Thyroid gland (tissue), 4 donors: ENCODE results near the gene SCLY. TPM values are rescaled to one million over a fixed set of nuclear protein-coding genes. Genes with fewer than 3 reads are reported as not detected.

Source experiments
- DNase-seq, 2 donors: peaks; one replicate each; pipeline ENCODE4 v3.0.0-alpha.2; 2019
- H3K27ac ChIP-seq, 3 donors: fragments of 200-600 bp; sonication (generic); 1 replicate in 2 of 3; 2 replicates in 1 of 3; pipeline ENCODE4 v1.5.1; 2016 to 2019; ENCODE audit warnings: mild to moderate bottlenecking in 1 of 3, moderate library complexity in 1 of 3
- H3K27me3 ChIP-seq: fragments of 200-600 bp; sonication (generic); one replicate; pipeline ENCODE4 v1.5.1; 2019
- H3K36me3 ChIP-seq, 2 donors: fragments of 200-600 bp; sonication (generic); one replicate each; pipeline ENCODE4 v1.5.1; 2016 to 2019
- H3K4me1 ChIP-seq, 2 donors: fragments of 200-600 bp; sonication (generic); one replicate each; pipeline ENCODE4 v1.5.1; 2017 to 2019
- H3K4me3 ChIP-seq, 3 donors: fragments of 200-600 bp; sonication (generic); replicated peaks in 1 of 3; 1 replicate in 2 of 3; 2 replicates in 1 of 3; pipeline ENCODE4 v1.5.1; 2016; ENCODE audit warnings: mild to moderate bottlenecking in 1 of 3
- H3K9me3 ChIP-seq: fragments of 200-600 bp; sonication (generic); one replicate; pipeline ENCODE4 v1.5.1; 2017
- CTCF ChIP-seq, 6 experiments: fragments of 200-600 bp in 3 of 6; fragments of 450-650 bp in 3 of 6; sonication (generic) in 3 of 6; IDR thresholded peaks; one replicate each; pipeline ENCODE4 v1.5.1; 2016 to 2019; ENCODE audit warnings: antibody characterized with exemption in 6 of 6, mild to moderate bottlenecking in 2 of 6, inconsistent platforms in 1 of 6, moderate library complexity in 1 of 6
- POLR2A ChIP-seq, 2 donors: fragments of 450-650 bp; IDR thresholded peaks; one replicate each; pipeline ENCODE4 v1.6.1; 2017; ENCODE audit warnings: antibody characterized with exemption in 2 of 2, mild to moderate bottlenecking in 2 of 2, moderate library complexity in 1 of 2
- WGBS, 2 donors: methylation state at CpG; one replicate each; pipeline ENCODE4 v1.1.5; 2017; 5-methylcytosine and 5-hydroxymethylcytosine counted together
- intact Hi-C: fragments of 100-400 bp; cut with DNase I; formaldehyde crosslinking; loops from one replicate; pipeline ENCODE4 v1.15.1; 2023
- total RNA-seq, 4 donors: library from RNA; depleted of rRNA; stranded (reverse); fragments of >200 nt; gene quantifications; one replicate each; pipeline ENCODE4 v1.2.3, GENCODE V29; 2016

The SCLY gene
- total RNA-seq, 4 donors from 2014 or later = 21.8 to 48.2 (median 31.0) TPM

- H3K4me1 ChIP-seq = no peaks in the 10 kb centered on the region
- 96 to 97% methylated on average over 9 of the region's 9 CpGs for WGBS, 2 donors
- no peak overlapping the region for H3K27ac ChIP-seq
- no peak overlapping the region for H3K4me3 ChIP-seq
- peaks cover 16 to 21% of the 10 kb centered on the region in 2 donors for H3K36me3 ChIP-seq
- H3K27me3 ChIP-seq = no peaks in the 10 kb centered on the region
- no peak for TF ChIP-seq CTCF (IDR thresholded peaks at IDR 0.05)
- no peak for TF ChIP-seq POLR2A (IDR thresholded peaks at IDR 0.05)
- DNase-seq = no peak
- intact Hi-C loops = loop anchor here (10.0 kb wide), 1 partner anchor 165 kb away; no protein-coding TSS in a partner anchor
- no peaks in the 10 kb centered on the region for H3K9me3 ChIP-seq
Observed at GRCh38 chr2:238069877-238070276, 9.1 kb downstream of the SCLY start.

- no peak for DNase-seq
- Histone ChIP-seq H3K9me3 (no peaks in the 10 kb centered on the region), H3K4me1 (no peaks in the 10 kb centered on the region), H3K36me3 (peaks cover 2 to 5% of the 10 kb centered on the region in 2 donors), H3K27me3 (no peaks in the 10 kb centered on the region), H3K27ac (no peak overlapping the region), H3K4me3 (no peak overlapping the region)
- intact Hi-C loops = no loop called here
- TF ChIP-seq CTCF (IDR thresholded peaks at IDR 0.05) = no peak
- TF ChIP-seq POLR2A (IDR thresholded peaks at IDR 0.05) = no peak
Observed at GRCh38 chr2:238075397-238075796, 14.6 kb downstream of the SCLY start.

- peaks cover 0 to 5% of the 10 kb centered on the region in 2 donors for H3K36me3 ChIP-seq
Observed at GRCh38 chr2:238077292-238077691, 16.5 kb downstream of the SCLY start.

GRCh38 chr2:238079874-238080327, 19.1 kb downstream of the SCLY start:
- H3K27ac ChIP-seq = no peak overlapping the region
- H3K36me3 ChIP-seq = peaks cover 9 to 18% of the 10 kb centered on the region in 2 donors
- intact Hi-C loops = no loop called here
- no peaks in the 10 kb centered on the region for H3K27me3 ChIP-seq
- TF ChIP-seq POLR2A (IDR thresholded peaks at IDR 0.05) = no peak
- TF ChIP-seq CTCF (IDR thresholded peaks at IDR 0.05) = no peak
- no peaks in the 10 kb centered on the region for H3K9me3 ChIP-seq
- no peak overlapping the region for H3K4me3 ChIP-seq
- no peaks in the 10 kb centered on the region for H3K4me1 ChIP-seq
- WGBS, 2 donors = 96 to 98% methylated on average over 2 of the region's 2 CpGs
- DNase-seq = no peak

More at GRCh38 chr2:238077292-238077691, 16.5 kb downstream of the SCLY start:
- intact Hi-C loops = no loop called here
- WGBS, 2 donors = 97 to 100% methylated on average over 1 of the region's 1 CpG
- no peak for DNase-seq
- H3K9me3 ChIP-seq = no peaks in the 10 kb centered on the region
- no peak overlapping the region for H3K27ac ChIP-seq
- no peaks in the 10 kb centered on the region for H3K4me1 ChIP-seq
- TF ChIP-seq POLR2A (IDR thresholded peaks at IDR 0.05) (no peak), CTCF (IDR thresholded peaks at IDR 0.05) (no peak)
- no peak overlapping the region for H3K4me3 ChIP-seq
- H3K27me3 ChIP-seq = no peaks in the 10 kb centered on the region

GRCh38 chr2:238080518-238080917, 19.7 kb downstream of the SCLY start:
- TF ChIP-seq POLR2A (IDR thresholded peaks at IDR 0.05) (no peak), CTCF (IDR thresholded peaks at IDR 0.05) (no peak)
- Histone ChIP-seq H3K4me3 (no peak overlapping the region), H3K36me3 (peaks cover 9 to 18% of the 10 kb centered on the region in 2 donors), H3K27me3 (no peaks in the 10 kb centered on the region), H3K4me1 (no peaks in the 10 kb centered on the region), H3K9me3 (no peaks in the 10 kb centered on the region), H3K27ac (no peak overlapping the region)
- DNase-seq = no peak
- intact Hi-C loops = no loop called here
- 98 to 99% methylated on average over 13 to 15 of the region's 15 CpGs for WGBS, 2 donors
